ENCODE data around the gene TNFRSF9. TPM values are rescaled to one million over a fixed set of nuclear protein-coding genes. Genes with fewer than 3 reads are reported as not detected.
"Not testable (repeated sequence)": the region's sequence is repeated elsewhere in the genome, so short reads cannot be mapped to it uniquely, and the experiment has no call there.

TNFRSF9 gene
- polyA plus RNA-seq, 1 experiment: 0.94 TPM

DNA sequence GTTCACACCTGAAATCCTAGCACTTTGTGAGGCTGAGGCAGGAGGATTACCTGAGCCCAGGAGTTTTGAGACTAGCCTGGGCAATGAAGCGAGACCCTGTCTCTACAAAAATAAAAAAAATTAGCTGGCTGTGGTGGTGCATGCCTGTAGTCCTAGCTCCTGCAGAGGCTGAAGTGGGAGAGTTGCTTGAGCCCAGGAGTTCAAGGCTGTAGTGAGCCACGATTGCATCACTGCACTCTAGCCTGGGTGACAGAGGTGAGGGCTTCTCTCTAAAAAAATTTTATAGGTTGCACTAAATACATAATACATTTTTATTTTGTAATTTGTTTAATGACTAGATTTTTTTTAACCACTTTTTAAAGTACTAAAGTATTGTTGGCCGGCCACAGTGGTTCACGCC lies 27.0 kb upstream of the TNFRSF9 start:
- CTCF ChIA-PET: interaction anchor here (2.4 kb wide), 1 partner anchor 8 kb away, joined by 11 read pairs; no protein-coding TSS in a partner anchor
- H3K27ac ChIP-seq (ENCODE audit: low read depth, low read length): no peak overlapping the region
- POLR2A ChIA-PET: no interaction called here
- TF ChIP-seq, protein P1, sequence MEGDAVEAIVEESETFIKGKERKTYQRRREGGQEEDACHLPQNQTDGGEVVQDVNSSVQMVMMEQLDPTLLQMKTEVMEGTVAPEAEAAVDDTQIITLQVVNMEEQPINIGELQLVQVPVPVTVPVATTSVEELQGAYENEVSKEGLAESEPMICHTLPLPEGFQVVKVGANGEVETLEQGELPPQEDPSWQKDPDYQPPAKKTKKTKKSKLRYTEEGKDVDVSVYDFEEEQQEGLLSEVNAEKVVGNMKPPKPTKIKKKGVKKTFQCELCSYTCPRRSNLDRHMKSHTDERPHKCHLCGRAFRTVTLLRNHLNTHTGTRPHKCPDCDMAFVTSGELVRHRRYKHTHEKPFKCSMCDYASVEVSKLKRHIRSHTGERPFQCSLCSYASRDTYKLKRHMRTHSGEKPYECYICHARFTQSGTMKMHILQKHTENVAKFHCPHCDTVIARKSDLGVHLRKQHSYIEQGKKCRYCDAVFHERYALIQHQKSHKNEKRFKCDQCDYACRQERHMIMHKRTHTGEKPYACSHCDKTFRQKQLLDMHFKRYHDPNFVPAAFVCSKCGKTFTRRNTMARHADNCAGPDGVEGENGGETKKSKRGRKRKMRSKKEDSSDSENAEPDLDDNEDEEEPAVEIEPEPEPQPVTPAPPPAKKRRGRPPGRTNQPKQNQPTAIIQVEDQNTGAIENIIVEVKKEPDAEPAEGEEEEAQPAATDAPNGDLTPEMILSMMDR (IDR thresholded peaks at IDR 0.05; ENCODE audit: low read depth, low read length): no peak
- DNase-seq (ENCODE audit: low read depth, low spot score): no peak
- H3K4me3 ChIP-seq (ENCODE audit: low read depth, low read length): no peak overlapping the region
- no peaks in the 10 kb centered on the region for H3K9me3 ChIP-seq (ENCODE audit: control insufficient read depth, insufficient read depth, low read length)
- no peaks in the 10 kb centered on the region for H3K27me3 ChIP-seq (ENCODE audit: control insufficient read depth, insufficient read depth, low read length)

DNA sequence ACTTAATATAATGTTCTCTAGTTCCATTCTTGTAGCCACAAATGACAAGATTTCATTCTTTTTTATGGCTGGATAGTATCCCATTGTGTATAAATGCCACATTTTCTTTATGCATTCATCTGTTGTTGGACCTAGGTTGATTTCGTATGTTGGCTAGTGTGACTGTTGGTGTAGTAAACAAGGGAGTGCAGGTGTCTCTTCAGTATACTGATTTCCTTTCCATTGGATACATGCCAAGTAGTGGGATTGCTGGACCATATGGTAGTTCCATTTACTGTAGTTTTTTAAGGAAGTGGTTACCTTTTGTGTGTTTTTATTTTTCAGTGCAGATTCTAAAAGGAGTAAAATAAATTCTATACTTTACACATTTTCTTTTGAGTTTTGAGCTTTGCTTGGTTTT lies 26.6 kb upstream of the TNFRSF9 start:
- TF ChIP-seq, protein P1 (IDR thresholded peaks at IDR 0.05; ENCODE audit: low read depth, low read length): no peak
- H3K4me3 ChIP-seq (ENCODE audit: low read depth, low read length): no peak overlapping the region
- H3K27ac ChIP-seq (ENCODE audit: low read depth, low read length): no peak overlapping the region
- ChIA-PET CTCF (interaction anchor here (1.3 to 2.4 kb wide), 2 partner anchors 8 to 298 kb away, joined by 4 to 11 read pairs; no protein-coding TSS in a partner anchor), POLR2A (no interaction called here)
- no peaks in the 10 kb centered on the region for H3K9me3 ChIP-seq (ENCODE audit: control insufficient read depth, insufficient read depth, low read length)
- DNase-seq (ENCODE audit: low read depth, low spot score): no peak
- no peaks in the 10 kb centered on the region for H3K27me3 ChIP-seq (ENCODE audit: control insufficient read depth, insufficient read depth, low read length)

DNA sequence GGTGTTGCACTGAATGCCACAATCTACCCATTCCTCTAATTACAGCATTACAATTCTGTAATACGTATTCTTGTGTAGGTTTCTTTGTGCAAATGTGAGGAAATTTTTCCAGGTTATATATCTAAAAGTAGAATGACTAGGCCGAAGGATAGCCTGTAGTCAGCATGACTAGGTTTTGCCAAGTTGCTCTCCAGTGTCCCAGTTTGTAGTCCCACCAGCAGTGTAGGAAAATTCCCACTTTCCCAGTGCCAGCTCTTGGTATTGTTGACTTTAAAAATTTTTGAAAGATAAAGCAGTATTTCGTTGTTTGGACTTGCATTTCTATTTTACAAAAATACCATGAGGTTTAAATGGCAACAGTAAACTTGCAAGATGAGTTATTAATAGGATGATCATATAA lies 23.8 kb upstream of the TNFRSF9 start:
- POLR2A ChIA-PET: no interaction called here
- no peaks in the 10 kb centered on the region for H3K27me3 ChIP-seq (ENCODE audit: control insufficient read depth, insufficient read depth, low read length)
- no peaks in the 10 kb centered on the region for H3K9me3 ChIP-seq (ENCODE audit: control insufficient read depth, insufficient read depth, low read length)
- no peak overlapping the region for H3K27ac ChIP-seq (ENCODE audit: low read depth, low read length)
- CTCF ChIA-PET: interaction anchor here (3.2 kb wide), 1 partner anchor 11 kb away, joined by 15 read pairs; no protein-coding TSS in a partner anchor
- no peak for DNase-seq (ENCODE audit: low read depth, low spot score)
- TF ChIP-seq, protein P1 (IDR thresholded peaks at IDR 0.05; ENCODE audit: low read depth, low read length): no peak
- no peak overlapping the region for H3K4me3 ChIP-seq (ENCODE audit: low read depth, low read length)

DNA sequence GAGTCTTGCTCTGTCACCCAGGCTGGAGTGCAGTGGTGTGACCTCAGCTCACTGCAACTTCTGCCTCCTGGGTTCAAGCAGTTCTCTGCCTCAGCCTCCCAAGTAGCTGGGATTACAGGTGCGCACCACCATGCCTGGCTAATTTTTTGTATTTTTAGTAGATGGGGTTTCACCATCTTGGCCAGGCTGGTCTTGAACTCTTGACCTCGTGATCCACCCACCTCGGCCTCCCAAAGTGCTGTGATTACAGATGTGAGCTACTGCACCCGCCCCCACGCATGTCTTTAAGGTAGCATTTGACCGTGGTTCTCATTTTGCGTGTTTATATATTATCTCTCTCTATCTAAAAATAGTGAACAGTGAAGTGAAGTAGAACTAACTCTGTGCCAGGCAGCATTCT lies 23.2 kb upstream of the TNFRSF9 start:
- DNase-seq (ENCODE audit: low read depth, low spot score); H3K27me3 ChIP-seq (ENCODE audit: control insufficient read depth, insufficient read depth, low read length); POLR2A ChIA-PET; H3K9me3 ChIP-seq (ENCODE audit: control insufficient read depth, insufficient read depth, low read length); H3K4me3 ChIP-seq (ENCODE audit: low read depth, low read length): not testable (repeated sequence)
- CTCF ChIA-PET: interaction anchor here (3.2 kb wide), 1 partner anchor 11 kb away, joined by 15 read pairs; no protein-coding TSS in a partner anchor
- H3K27ac ChIP-seq (ENCODE audit: low read depth, low read length): peak overlapping the region; percentile 39

DNA sequence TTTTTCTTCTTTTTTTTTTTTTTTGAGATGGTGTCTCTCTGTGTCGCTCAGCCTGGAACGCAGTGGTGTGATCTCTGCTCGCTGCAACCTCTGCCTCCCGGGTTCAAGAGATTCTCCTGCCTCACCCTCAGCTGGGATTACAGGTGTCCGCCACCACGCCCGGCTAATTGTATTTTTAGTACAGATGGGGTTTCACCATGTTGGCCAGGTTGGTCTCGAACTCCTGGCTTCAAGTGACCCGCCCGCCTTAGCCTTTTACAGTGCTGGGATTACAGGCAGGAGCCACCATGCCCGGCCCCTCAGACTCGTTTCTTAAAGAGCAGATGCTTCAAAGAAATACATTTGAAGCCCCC lies 22.7 kb upstream of the TNFRSF9 start:
- CTCF ChIA-PET: interaction anchor here (0.8 to 3.2 kb wide), 3 partner anchors 12 to 351 kb away, joined by 3 to 15 read pairs (median 3); no protein-coding TSS in a partner anchor
- H3K27me3 ChIP-seq (ENCODE audit: control insufficient read depth, insufficient read depth, low read length); H3K4me3 ChIP-seq (ENCODE audit: low read depth, low read length); H3K9me3 ChIP-seq (ENCODE audit: control insufficient read depth, insufficient read depth, low read length); POLR2A ChIA-PET; DNase-seq (ENCODE audit: low read depth, low spot score); H3K27ac ChIP-seq (ENCODE audit: low read depth, low read length): not testable (repeated sequence)

DNA sequence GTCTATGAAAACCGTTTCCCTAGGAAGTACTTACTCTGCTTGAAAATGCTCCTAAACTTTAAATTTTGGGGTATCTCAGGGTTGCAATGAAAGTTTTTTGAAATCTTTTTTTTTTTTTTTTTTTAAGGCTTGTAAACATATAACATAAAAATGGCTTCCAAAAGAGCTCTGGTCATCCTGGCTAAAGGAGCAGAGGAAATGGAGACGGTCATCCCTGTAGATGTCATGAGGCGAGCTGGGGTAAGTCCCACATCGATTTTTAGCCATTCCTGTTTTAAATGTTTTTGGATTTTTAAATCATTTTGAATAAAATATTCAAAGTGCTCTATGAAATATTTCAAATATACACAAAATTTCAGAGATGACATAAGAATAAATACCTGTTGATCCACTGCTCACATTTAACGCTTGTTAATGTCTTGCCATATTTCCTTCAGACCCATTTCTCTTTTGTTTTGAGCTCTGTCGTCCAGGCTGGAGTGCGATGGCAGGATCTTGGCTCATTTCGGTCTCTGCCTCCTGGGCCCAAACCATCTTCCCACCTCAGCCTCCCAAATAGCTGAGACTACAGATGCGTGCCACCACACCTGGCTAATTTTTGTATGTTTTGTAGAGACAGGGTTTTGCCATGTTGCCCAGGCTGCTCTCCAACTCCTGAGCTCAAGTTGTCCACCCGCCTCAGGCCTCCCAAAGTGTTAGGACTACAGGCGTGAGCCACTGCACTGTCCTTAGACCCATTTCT lies 22.2 kb upstream of the TNFRSF9 start:
- H3K9me3 ChIP-seq (ENCODE audit: control insufficient read depth, insufficient read depth, low read length): no peaks in the 10 kb centered on the region
- CTCF ChIA-PET: interaction anchor here (0.8 to 3.2 kb wide), 3 partner anchors 12 to 351 kb away, joined by 3 to 15 read pairs (median 3); no protein-coding TSS in a partner anchor
- no peaks in the 10 kb centered on the region for H3K27me3 ChIP-seq (ENCODE audit: control insufficient read depth, insufficient read depth, low read length)
- peak overlapping the region; percentile 83 for H3K4me3 ChIP-seq (ENCODE audit: low read depth, low read length)
- TF ChIP-seq, protein P1 (IDR thresholded peaks at IDR 0.05; ENCODE audit: low read depth, low read length): no peak
- DNase-seq (ENCODE audit: low read depth, low spot score): no peak
- POLR2A ChIA-PET: interaction anchor here (0.6 kb wide), 1 partner anchor 17 kb away, joined by 9 read pairs; no protein-coding TSS in a partner anchor
- peak overlapping the region; percentile 2 for H3K27ac ChIP-seq (ENCODE audit: low read depth, low read length)

Data from AG04450 (cell line).